Immature natural killer cell (primary cell): ENCODE results near the gene COL11A1. TPM values are rescaled to one million over a fixed set of nuclear protein-coding genes. Genes with fewer than 3 reads are reported as not detected.
"Not testable (repeated sequence)": the region's sequence is repeated elsewhere in the genome, so short reads cannot be mapped to it uniquely, and the experiment has no call there.

Experiments used
- DNase-seq, 3 donors: peaks; one replicate each; pipeline ENCODE4 v3.0.0; 2022; ENCODE audit warnings: mixed read lengths in 1 of 3
- H3K27ac Mint-ChIP-seq, 6 donors: one replicate each; pipeline ENCODE4 v1.8.0; 2020; ENCODE audit warnings: mixed read lengths in 6 of 6, mild to moderate bottlenecking in 5 of 6, inconsistent platforms in 4 of 6, moderate library complexity in 3 of 6
- H3K27me3 Mint-ChIP-seq, 3 donors: one replicate each; pipeline ENCODE4 v1.8.0; 2020 to 2021; ENCODE audit warnings: low read depth in 3 of 3, mild to moderate bottlenecking in 3 of 3, mixed read lengths in 3 of 3, moderate library complexity in 3 of 3, inconsistent platforms in 1 of 3
- H3K36me3 Mint-ChIP-seq, 3 donors: one replicate each; pipeline ENCODE4 v1.8.0; 2020; ENCODE audit warnings: mixed read lengths in 3 of 3, inconsistent platforms in 2 of 3, mild to moderate bottlenecking in 2 of 3
- H3K4me1 Mint-ChIP-seq, 2 donors: one replicate each; pipeline ENCODE4 v1.8.0; 2020; ENCODE audit warnings: inconsistent platforms in 2 of 2, mild to moderate bottlenecking in 2 of 2, mixed read lengths in 2 of 2, moderate library complexity in 1 of 2
- H3K4me3 Mint-ChIP-seq, 5 donors: one replicate each; pipeline ENCODE4 v1.8.0; 2020; ENCODE audit warnings: mild to moderate bottlenecking in 5 of 5, mixed read lengths in 5 of 5, inconsistent platforms in 3 of 5, moderate library complexity in 3 of 5
- H3K9me3 Mint-ChIP-seq, 6 donors: one replicate each; pipeline ENCODE4 v1.8.0; 2020; ENCODE audit warnings: mild to moderate bottlenecking in 6 of 6, mixed read lengths in 6 of 6, inconsistent platforms in 4 of 6, moderate library complexity in 3 of 6
- polyA plus RNA-seq, 3 donors: library from polyadenylated mRNA; unstranded; fragments of 300-500 nt; fragmentation: Illumina TruSeq; gene quantifications; one replicate each; pipeline ENCODE4 v1.2.3, GENCODE V29; 2021

Gene COL11A1
- polyA plus RNA-seq, 3 donors from 2014 or later, result not detected

DNA sequence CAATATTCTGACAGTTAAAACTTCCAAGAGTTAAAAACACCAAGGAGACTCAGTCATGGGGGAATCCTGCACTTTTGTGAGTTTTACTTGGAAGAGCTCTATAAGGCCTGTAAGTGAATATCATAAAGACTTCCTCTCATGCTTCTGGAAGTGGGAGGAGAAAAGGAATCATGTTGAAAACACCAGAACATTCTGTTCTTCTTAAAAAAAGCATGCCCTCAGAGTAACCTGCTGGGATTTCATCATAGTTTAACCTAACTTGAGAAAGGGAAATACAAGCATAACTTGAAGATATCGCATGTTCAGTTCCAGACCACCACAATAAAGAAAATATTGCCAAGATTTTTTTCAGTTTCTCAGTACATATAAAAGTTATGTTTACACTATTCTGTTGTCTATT, 51.9 kb downstream of the COL11A1 start:
- no peak for DNase-seq
- Mint-ChIP-seq H3K9me3 (peaks cover 4 to 21% (median 18%) of the 10 kb centered on the region in 6 donors), H3K4me1 (no peaks in the 10 kb centered on the region), H3K36me3 (no peaks in the 10 kb centered on the region), H3K27me3 (no peaks in the 10 kb centered on the region), H3K4me3 (no peak overlapping the region), H3K27ac (no peak overlapping the region)

DNA sequence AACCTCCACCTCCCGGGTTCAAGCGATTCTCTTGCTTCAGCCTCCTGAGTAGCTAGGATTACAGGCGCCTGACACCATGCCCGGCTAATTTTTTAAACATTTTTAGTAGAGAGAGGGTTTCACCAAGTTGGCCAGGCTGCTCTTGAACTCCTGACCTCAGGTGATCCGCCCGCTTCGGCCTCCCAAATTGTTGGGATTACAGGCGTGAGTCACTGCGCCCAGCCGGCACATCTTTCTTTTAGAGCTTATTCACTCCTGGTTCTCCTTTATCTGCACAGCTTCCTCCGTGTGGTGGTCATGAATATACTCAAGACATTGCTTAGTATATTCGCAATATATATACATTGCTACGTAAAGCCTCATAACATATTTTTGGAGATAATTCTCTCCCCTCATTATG, 80.2 kb downstream of the COL11A1 start:
- peaks cover 0 to 12% (median 5%) of the 10 kb centered on the region in 6 donors for H3K9me3 Mint-ChIP-seq

DNA sequence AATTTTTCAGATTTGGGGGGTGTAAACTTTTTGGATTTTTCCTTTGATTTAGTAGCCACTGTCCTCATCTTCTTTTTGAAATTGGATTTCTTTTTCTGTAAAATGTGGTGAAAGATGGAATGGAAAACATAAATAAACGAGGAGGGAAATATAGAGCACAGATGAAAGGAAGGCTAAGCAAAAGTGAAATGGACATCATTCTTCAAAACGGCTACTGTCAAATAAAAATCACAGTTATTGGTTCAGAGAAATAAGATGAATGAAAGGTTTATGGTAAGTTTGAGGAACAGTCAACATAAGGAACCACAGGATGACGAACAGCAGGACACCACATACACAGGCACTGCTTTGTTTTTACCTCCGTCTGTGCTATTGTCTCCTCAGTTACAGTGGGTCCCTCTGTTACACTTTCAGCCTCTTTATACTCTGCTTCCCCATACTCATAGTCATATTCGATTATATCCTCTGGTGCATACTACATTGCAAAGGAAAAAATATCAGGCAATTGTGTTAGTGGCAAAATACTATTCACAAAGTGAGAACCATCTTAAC, 82.4 kb downstream of the COL11A1 start:
- no peak overlapping the region for H3K4me3 Mint-ChIP-seq
- no peak overlapping the region for H3K27ac Mint-ChIP-seq
- no peaks in the 10 kb centered on the region for H3K36me3 Mint-ChIP-seq
- peaks cover 3 to 18% (median 7%) of the 10 kb centered on the region in 6 donors for H3K9me3 Mint-ChIP-seq
- H3K4me1 Mint-ChIP-seq, result no peaks in the 10 kb centered on the region
- DNase-seq, result no peak
- no peaks in the 10 kb centered on the region for H3K27me3 Mint-ChIP-seq

More for the DNA sequence above, 80.2 kb downstream of the COL11A1 start:
- not testable (repeated sequence) for H3K4me3 Mint-ChIP-seq, H3K27me3 Mint-ChIP-seq, DNase-seq, H3K4me1 Mint-ChIP-seq, H3K36me3 Mint-ChIP-seq, H3K27ac Mint-ChIP-seq

DNA sequence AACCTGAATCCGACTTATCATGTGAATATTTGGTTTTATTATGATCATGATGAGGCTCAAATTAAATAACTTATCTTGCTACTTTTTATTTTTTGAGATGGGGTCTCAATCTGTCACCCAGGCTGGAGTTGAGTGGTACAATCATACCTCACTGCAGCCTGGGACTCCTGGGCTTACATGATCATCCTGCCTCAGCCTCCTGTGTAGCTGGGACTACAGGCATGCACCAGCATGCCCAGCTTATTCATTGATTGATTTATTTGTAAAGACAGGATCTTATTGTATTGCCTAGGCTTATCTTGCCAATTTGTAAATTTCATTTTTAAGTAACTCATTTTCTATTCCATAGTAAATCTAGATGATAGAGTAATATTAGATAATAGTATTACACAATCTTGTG, 84.3 kb downstream of the COL11A1 start:
- Mint-ChIP-seq H3K4me3 (no peak overlapping the region), H3K4me1 (no peaks in the 10 kb centered on the region), H3K27ac (no peak overlapping the region)

DNA sequence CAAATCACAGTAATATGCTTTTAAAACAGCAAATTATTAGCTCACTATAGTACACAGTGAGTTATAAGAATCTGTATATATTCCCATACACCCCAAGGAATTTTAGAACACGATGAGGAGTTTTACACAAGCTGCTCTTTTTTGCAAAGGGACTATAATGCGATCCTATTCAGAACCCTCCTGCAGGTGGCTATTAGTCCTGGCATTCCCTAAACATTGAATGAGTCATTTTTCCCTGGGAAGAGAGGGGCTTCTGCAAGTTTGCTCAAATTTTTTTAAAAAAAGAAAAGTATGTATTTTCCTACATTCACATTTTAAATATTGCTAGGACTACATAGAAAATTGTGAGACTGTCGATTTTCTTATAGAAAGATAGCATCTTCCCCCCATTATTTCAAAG, 106.3 kb downstream of the COL11A1 start:
- Mint-ChIP-seq H3K27ac (no peak overlapping the region), H3K9me3 (peaks cover 0 to 21% (median 5%) of the 10 kb centered on the region in 6 donors), H3K36me3 (no peaks in the 10 kb centered on the region), H3K27me3 (peaks cover 0 to 1% (median 0%) of the 10 kb centered on the region in 3 donors), H3K4me1 (no peaks in the 10 kb centered on the region), H3K4me3 (no peak overlapping the region)
- DNase-seq, result no peak

More for the DNA sequence above, 84.3 kb downstream of the COL11A1 start:
- Mint-ChIP-seq H3K9me3 (peaks cover 3 to 14% (median 7%) of the 10 kb centered on the region in 6 donors), H3K27me3 (no peaks in the 10 kb centered on the region), H3K36me3 (no peaks in the 10 kb centered on the region)
- no peak for DNase-seq

DNA sequence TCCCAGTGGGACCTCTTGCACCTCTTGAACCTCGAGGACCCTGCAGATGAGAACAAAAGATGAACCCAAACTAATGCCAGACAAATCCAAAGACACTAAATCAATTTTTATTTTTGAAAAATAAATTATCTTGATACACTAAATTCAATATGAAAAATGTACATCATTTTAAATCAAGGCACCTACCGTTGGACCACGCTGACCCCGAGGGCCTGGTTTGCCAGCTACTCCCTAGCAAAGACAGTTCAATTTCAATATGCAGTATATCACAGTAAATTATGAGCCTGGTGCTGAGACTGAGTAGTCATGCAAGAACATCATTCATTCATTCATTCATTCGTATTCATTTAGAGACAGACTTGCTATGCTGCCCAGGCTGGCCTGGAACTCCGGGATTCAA, 129.4 kb downstream of the COL11A1 start:
- peaks cover 0 to 4% (median 0%) of the 10 kb centered on the region in 6 donors for H3K9me3 Mint-ChIP-seq
- no peak for DNase-seq

DNA sequence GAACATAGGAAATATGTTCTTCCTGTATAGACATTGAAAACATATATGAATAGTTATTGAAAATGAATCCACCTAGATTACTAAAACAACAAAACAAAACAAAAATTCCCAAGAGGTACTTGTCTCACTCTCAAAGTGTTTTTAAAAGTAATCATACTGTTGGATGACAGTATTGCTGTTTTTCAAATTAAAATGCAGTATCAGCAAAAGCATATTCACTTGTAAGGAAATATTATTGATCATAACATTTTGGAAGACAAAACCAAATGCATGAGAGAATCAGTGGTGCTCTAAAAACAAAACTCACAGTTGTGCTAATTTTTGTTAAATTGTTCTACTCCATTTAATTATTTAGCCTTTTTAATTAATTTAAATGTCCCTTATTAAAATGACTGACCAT, 131.0 kb downstream of the COL11A1 start:
- H3K36me3 Mint-ChIP-seq, result no peaks in the 10 kb centered on the region
- no peak for DNase-seq
- no peak overlapping the region for H3K4me3 Mint-ChIP-seq
- peaks cover 0 to 4% (median 0%) of the 10 kb centered on the region in 6 donors for H3K9me3 Mint-ChIP-seq
- H3K27ac Mint-ChIP-seq, result no peak overlapping the region
- H3K27me3 Mint-ChIP-seq, result no peaks in the 10 kb centered on the region
- H3K4me1 Mint-ChIP-seq, result no peaks in the 10 kb centered on the region

More for the DNA sequence above, 129.4 kb downstream of the COL11A1 start:
- H3K36me3 Mint-ChIP-seq, result no peaks in the 10 kb centered on the region
- no peaks in the 10 kb centered on the region for H3K4me1 Mint-ChIP-seq
- H3K27me3 Mint-ChIP-seq, result no peaks in the 10 kb centered on the region
- no peak overlapping the region for H3K4me3 Mint-ChIP-seq
- H3K27ac Mint-ChIP-seq, result no peak overlapping the region

DNA sequence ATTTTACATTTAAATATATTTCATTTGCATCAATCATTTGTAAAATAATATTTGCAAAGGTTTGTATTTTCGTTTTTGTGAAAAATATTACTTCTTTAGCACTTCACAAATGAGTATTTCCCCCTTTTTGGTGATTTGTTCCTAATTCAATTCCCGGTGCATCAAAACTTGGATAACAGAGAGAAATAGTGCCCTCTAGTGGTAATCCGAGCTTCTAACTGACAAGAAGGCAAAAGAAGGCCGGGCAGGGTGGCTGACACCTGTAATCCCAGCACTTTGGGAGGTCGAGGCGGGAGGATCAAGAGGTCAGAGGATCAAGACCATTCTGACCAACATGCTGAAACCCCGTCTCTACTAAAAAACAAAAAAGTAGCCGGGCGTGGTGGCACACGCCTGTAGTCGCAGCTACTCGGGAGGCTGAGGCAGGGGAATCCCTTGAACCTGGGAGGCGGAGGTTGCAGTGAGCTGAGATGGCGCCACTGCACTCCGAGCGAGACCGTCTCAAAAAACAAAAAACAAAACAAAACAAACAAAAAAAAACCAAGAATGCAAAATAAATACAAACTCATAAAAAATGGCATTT, 137.7 kb downstream of the COL11A1 start:
- H3K9me3 Mint-ChIP-seq, result peaks cover 0 to 5% (median 1%) of the 10 kb centered on the region in 6 donors
- H3K4me3 Mint-ChIP-seq, result no peak overlapping the region
- DNase-seq, result no peak

DNA sequence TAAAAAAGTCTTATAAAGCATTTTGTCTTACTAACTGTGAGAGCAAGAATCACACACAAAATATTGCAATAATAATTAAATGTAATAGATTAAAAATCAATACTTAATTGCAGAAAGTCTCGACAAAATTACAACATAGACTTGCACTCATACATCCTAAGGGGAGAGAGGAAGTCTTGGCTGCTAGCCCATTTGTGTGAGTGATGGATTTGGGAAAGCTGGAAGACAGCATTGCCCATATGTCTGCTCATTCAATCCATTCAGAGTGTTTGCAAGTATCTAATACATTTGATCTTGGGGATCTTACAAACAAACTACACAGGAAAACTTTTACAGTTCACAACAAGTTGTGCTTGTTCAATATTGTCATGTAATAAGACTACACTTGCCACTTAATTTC, 140.5 kb downstream of the COL11A1 start:
- Mint-ChIP-seq H3K27me3 (peaks cover 0 to 4% (median 0%) of the 10 kb centered on the region in 3 donors), H3K4me3 (no peak overlapping the region), H3K27ac (no peak overlapping the region), H3K4me1 (no peaks in the 10 kb centered on the region), H3K9me3 (peaks cover 0 to 5% (median 4%) of the 10 kb centered on the region in 6 donors), H3K36me3 (no peaks in the 10 kb centered on the region)
- DNase-seq, result no peak

More for the DNA sequence above, 137.7 kb downstream of the COL11A1 start:
- Mint-ChIP-seq H3K27ac (no peak overlapping the region), H3K4me1 (no peaks in the 10 kb centered on the region), H3K36me3 (no peaks in the 10 kb centered on the region), H3K27me3 (peaks cover 0 to 4% (median 0%) of the 10 kb centered on the region in 3 donors)

DNA sequence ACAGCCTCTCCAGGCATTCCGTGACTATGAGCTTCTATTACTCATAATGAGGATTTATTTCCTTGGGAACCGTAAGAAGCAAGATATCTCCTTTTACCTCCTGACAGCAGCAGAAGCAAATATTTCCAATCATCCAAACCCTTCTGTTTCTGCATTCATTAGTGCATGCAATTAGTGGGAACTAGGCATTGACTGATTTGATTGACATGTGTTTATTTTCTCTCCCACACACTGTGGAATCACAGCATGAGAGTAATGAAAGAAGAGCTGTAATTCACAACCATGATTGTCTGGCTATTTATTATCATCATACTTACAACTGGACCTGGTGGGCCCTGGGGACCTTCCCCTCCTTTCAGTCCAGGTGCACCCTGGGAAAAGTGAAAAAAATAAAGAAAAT, 146.8 kb downstream of the COL11A1 start:
- no peak for DNase-seq
- H3K4me1 Mint-ChIP-seq, result no peaks in the 10 kb centered on the region
- H3K27me3 Mint-ChIP-seq, result peaks cover 0 to 2% (median 0%) of the 10 kb centered on the region in 3 donors
- no peaks in the 10 kb centered on the region for H3K36me3 Mint-ChIP-seq
- H3K4me3 Mint-ChIP-seq, result no peak overlapping the region
- peaks cover 0 to 18% (median 8%) of the 10 kb centered on the region in 6 donors for H3K9me3 Mint-ChIP-seq
- no peak overlapping the region for H3K27ac Mint-ChIP-seq

DNA sequence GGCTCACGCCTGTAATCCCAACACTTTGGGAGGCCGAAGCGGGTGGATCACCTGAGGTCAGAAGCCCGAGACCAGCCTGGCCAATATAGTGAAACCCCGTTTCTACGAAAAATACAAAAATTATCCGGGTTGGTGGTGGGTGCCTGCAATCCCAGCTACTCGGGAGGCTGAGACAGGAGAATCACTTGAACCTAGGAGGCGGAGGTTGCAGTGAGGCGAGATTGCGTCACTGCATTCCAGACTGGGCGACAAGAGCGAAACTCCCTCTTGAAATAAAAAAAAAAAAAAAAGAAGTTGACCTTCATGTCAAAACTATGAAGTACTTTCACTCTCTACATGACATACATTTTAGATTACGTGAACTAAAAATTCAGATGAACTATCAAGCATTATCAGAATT, 153.7 kb downstream of the COL11A1 start:
- DNase-seq, result no peak
- H3K4me1 Mint-ChIP-seq, result no peaks in the 10 kb centered on the region
- peaks cover 4 to 25% (median 12%) of the 10 kb centered on the region in 6 donors for H3K9me3 Mint-ChIP-seq
- H3K4me3 Mint-ChIP-seq, result no peak overlapping the region
- no peaks in the 10 kb centered on the region for H3K27me3 Mint-ChIP-seq
- no peak overlapping the region for H3K27ac Mint-ChIP-seq
- H3K36me3 Mint-ChIP-seq, result no peaks in the 10 kb centered on the region

DNA sequence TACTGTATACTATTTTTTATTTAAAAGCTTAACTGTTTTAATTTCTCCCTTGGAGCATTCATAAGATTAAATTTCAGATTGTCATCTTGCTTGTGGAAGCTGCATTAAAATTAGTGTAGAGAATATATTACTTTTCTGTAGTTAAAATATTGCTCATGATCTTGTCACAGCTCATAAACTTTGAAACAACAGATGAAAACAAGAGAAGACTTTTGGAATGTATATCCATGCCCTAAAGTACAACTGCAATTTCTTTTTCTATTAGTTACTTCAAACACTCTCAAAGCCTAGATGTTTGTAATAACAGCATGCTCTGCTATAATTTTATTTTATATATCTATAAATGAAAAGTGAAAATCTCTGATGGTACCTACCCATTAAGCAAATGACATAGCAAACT, 155.9 kb downstream of the COL11A1 start:
- no peak for DNase-seq
- Mint-ChIP-seq H3K4me1 (no peaks in the 10 kb centered on the region), H3K9me3 (peaks cover 0 to 19% (median 9%) of the 10 kb centered on the region in 6 donors), H3K27ac (no peak overlapping the region), H3K36me3 (no peaks in the 10 kb centered on the region), H3K4me3 (no peak overlapping the region), H3K27me3 (peaks cover 0 to 2% (median 0%) of the 10 kb centered on the region in 3 donors)

DNA sequence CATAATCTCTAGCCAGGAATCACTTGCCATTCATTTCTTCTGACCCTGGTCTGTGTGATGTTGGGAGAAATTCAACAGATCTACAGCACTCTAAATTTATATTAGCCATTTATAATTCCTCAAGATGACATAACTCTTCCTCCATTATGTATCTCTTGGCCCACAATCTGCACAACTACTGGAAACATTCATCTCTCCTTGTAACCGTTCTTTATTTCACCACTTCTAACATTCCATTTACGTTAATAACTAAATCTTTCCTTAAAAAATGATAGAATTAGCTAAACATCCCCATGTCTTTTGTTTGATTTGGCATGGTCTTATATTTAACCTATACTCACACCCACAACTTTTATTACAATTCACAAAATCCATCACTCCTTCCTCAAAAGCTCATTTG, 166.0 kb downstream of the COL11A1 start:
- Mint-ChIP-seq H3K9me3 (peaks cover 0 to 20% (median 6%) of the 10 kb centered on the region in 6 donors), H3K4me1 (no peaks in the 10 kb centered on the region), H3K27ac (no peak overlapping the region), H3K4me3 (no peak overlapping the region), H3K27me3 (no peaks in the 10 kb centered on the region), H3K36me3 (no peaks in the 10 kb centered on the region)
- DNase-seq, result no peak

DNA sequence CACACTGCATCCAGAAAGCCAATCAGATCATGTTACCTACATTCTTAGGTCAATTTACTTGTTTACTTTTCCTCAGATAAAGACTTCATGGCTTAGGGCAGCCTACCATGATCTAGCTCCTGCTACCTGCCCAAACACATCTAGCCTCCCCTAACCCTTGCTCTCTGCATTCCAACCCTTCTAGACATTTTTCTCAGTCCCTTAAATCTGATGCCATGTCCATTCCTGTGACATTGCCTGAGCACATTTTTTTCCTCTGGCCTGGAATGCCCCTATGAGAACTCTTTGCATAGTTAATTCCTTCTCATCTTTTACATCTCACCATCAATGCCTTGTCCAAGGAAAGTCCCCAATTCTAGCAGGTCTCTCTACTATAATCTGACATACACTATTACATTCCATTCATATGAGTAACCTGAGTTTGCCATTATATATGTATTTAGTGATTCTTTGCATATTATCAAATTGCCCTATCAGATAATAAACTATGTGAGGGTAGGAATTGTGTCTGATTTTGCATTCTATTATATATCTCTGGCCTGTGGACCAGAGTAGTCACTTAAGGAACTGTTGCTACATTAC, 166.9 kb downstream of the COL11A1 start:
- Mint-ChIP-seq H3K27me3 (no peaks in the 10 kb centered on the region), H3K4me3 (no peak overlapping the region)
- DNase-seq, result no peak

More for the DNA sequence above, 166.9 kb downstream of the COL11A1 start:
- Mint-ChIP-seq H3K27ac (no peak overlapping the region), H3K4me1 (no peaks in the 10 kb centered on the region), H3K9me3 (peaks cover 0 to 23% (median 5%) of the 10 kb centered on the region in 6 donors), H3K36me3 (no peaks in the 10 kb centered on the region)
